Measurements from ENCODE around the gene CHI3L2.

DNA sequence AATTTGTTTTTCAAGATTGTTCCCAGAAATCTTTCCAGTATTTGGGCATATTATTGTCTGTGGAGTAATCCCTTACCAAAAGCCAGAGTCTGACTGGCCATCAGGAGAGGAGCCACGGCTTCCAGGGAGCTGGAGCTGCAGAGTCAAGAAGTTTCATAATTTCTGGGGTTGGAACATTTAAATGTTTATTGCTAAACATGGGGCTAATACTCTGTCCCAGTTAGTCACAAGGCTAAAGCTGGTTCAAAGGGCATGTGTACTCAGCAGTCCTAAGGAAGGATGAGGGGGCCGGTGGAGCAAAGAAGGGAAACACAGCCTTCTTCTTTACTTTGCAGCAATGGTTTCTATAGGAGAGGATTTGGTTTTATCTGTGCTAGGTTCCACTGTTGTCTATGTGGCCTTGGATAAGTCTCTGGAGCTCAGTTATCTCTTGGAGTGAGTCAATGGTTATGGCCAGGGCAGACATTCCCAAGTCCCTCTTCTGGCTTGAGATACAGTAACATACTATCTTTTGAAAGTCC is 36.5 kb upstream of the CHI3L2 start:
- TF ChIP-seq MYBL2 (CRISPR knock-in tag; IDR thresholded peaks at IDR 0.05) (no peak), TEAD1 (CRISPR knock-in tag; IDR thresholded peaks at IDR 0.05) (no peak), SMAD3 (CRISPR knock-in tag; IDR thresholded peaks at IDR 0.05; ENCODE audit: borderline replicate concordance) (no peak)
- TF ChIP-seq, protein P1, sequence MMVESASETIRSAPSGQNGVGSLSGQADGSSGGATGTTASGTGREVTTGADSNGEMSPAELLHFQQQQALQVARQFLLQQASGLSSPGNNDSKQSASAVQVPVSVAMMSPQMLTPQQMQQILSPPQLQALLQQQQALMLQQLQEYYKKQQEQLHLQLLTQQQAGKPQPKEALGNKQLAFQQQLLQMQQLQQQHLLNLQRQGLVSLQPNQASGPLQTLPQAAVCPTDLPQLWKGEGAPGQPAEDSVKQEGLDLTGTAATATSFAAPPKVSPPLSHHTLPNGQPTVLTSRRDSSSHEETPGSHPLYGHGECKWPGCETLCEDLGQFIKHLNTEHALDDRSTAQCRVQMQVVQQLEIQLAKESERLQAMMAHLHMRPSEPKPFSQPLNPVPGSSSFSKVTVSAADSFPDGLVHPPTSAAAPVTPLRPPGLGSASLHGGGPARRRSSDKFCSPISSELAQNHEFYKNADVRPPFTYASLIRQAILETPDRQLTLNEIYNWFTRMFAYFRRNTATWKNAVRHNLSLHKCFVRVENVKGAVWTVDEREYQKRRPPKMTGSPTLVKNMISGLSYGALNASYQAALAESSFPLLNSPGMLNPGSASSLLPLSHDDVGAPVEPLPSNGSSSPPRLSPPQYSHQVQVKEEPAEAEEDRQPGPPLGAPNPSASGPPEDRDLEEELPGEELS (CRISPR knock-in tag; IDR thresholded peaks at IDR 0.05): no peak

All from WTC11 (cell line).